Naive thymus-derived CD4-positive, alpha-beta T cell (primary cell): ENCODE results near the gene NLRP11. TPM values are rescaled to one million over a fixed set of nuclear protein-coding genes. Genes with fewer than 3 reads are reported as not detected.
A peak's percentile ranks its signal among the peaks of the same experiment; 100 is the strongest.

Source experiments
- ATAC-seq: fragments of 150-1000 bp; cut with Tn5 transposase; 2 replicates; pipeline ENCODE4 v1.10.0; 2021; ENCODE audit warnings: mild to moderate bottlenecking, moderate library complexity
- CTCF ChIA-PET: fragments of 350-600 bp; sonication (Branson Sonifier 250); formaldehyde crosslinking; loops from one replicate; lab custom pipeline; 2021; ENCODE audit warnings: antibody characterized with exemption; lab: Charles Lee
- POLR2A ChIA-PET: fragments of 350-600 bp; sonication (Branson Sonifier 250); formaldehyde crosslinking; loops from one replicate; lab custom pipeline; 2021; ENCODE audit warnings: antibody characterized with exemption, inconsistent platforms; lab: Charles Lee
- DNase-seq, 9 donors: peaks; one replicate each; pipeline versions ENCODE4 v3.0.0 to v3.0.0-alpha.2; 2020 to 2022; ENCODE audit warnings: mixed read lengths in 1 of 9
- H3K27ac ChIP-seq: one replicate; pipeline ENCODE4 v1.7.0; 2013; ENCODE audit warnings: mild to moderate bottlenecking, low read depth, low read length, moderate library complexity
- H3K27me3 ChIP-seq, 2 donors: one replicate each; pipeline ENCODE4 v1.7.0; 2013; ENCODE audit warnings: low read length in 2 of 2, mild to moderate bottlenecking in 2 of 2, moderate library complexity in 2 of 2; ENCODE audit not compliant: control insufficient read depth in 2 of 2, insufficient read depth in 2 of 2
- H3K36me3 ChIP-seq, 3 experiments: 1 replicate in 2 of 3; 2 replicates in 1 of 3; pipeline ENCODE4 v1.7.0; 2013; ENCODE audit warnings: low read length in 3 of 3, mild to moderate bottlenecking in 3 of 3, moderate library complexity in 1 of 3; ENCODE audit not compliant: insufficient read depth in 3 of 3, control insufficient read depth in 2 of 3
- H3K4me1 ChIP-seq, 2 donors: one replicate each; pipeline ENCODE4 v1.7.0; 2013; ENCODE audit warnings: low read length in 2 of 2, mild to moderate bottlenecking in 2 of 2, moderate library complexity in 1 of 2; ENCODE audit not compliant: control insufficient read depth in 2 of 2, insufficient read depth in 2 of 2
- H3K4me3 ChIP-seq: 2 replicates; pipeline ENCODE4 v1.7.0; 2013; ENCODE audit warnings: mild to moderate bottlenecking, low read length
- H3K9me3 ChIP-seq, 3 experiments: 1 replicate in 2 of 3; 2 replicates in 1 of 3; pipeline ENCODE4 v1.7.0; 2013; ENCODE audit warnings: low read length in 3 of 3; ENCODE audit not compliant: control insufficient read depth in 2 of 3
- H3K27ac Mint-ChIP-seq, 9 donors: one replicate each; pipeline ENCODE4 v1.8.0; 2020 to 2022; ENCODE audit warnings: mixed read lengths in 9 of 9, mild to moderate bottlenecking in 8 of 9, moderate library complexity in 5 of 9, inconsistent platforms in 2 of 9
- H3K27me3 Mint-ChIP-seq, 5 donors: one replicate each; pipeline ENCODE4 v1.8.0; 2021 to 2022; ENCODE audit warnings: mixed read lengths in 5 of 5, mild to moderate bottlenecking in 1 of 5
- H3K36me3 Mint-ChIP-seq, 5 donors: one replicate each; pipeline ENCODE4 v1.8.0; 2020 to 2022; ENCODE audit warnings: mixed read lengths in 5 of 5, mild to moderate bottlenecking in 3 of 5, inconsistent platforms in 1 of 5
- H3K4me1 Mint-ChIP-seq, 7 donors: one replicate each; pipeline ENCODE4 v1.8.0; 2020 to 2022; ENCODE audit warnings: mixed read lengths in 7 of 7, mild to moderate bottlenecking in 3 of 7, inconsistent platforms in 1 of 7
- H3K4me3 Mint-ChIP-seq, 10 donors: one replicate each; pipeline ENCODE4 v1.8.0; 2020 to 2022; ENCODE audit warnings: mild to moderate bottlenecking in 10 of 10, mixed read lengths in 10 of 10, moderate library complexity in 6 of 10, inconsistent platforms in 2 of 10
- H3K9me3 Mint-ChIP-seq, 11 donors: one replicate each; pipeline ENCODE4 v1.8.0; 2020 to 2022; ENCODE audit warnings: mixed read lengths in 11 of 11, mild to moderate bottlenecking in 4 of 11, inconsistent platforms in 1 of 11, moderate library complexity in 1 of 11
- intact Hi-C, 2 donors: fragments of 100-400 bp; cut with micrococcal nuclease; formaldehyde crosslinking; loops; one replicate each; pipeline ENCODE4 v1.15.1; 2023
- polyA plus RNA-seq, 2 donors: library from polyadenylated mRNA; unstranded; fragments of 300-500 nt; fragmentation: Illumina TruSeq; gene quantifications; one replicate each; pipeline ENCODE4 v1.2.3, GENCODE V29; 2021
- total RNA-seq, 6 experiments: library from RNA in 5 of 6; stranded (reverse) in 5 of 6; gene quantifications; 1 replicate in 5 of 6; 2 replicates in 1 of 6; pipeline ENCODE4 v1.2.3 and lab custom pipeline; 2021 to 2026

Gene NLRP11
- total RNA-seq (not detected), polyA plus RNA-seq (not detected), total RNA-seq (lab: John Stamatoyannopoulos, UW) (not detected)

GRCh38 chr19:55831846-55832245, at the start of gene NLRP11:
Gene NLRP11, minus strand, starts transcription at chr19:55831999. Its CDS starts 13,825 bp downstream, at chr19:55818174.
- no peaks in the 10 kb centered on the region for H3K36me3 ChIP-seq
- H3K4me3 ChIP-seq = no peak within 1 kb of the TSS
- no peak within 1 kb of the TSS for H3K27ac ChIP-seq
- Mint-ChIP-seq H3K9me3 (peaks cover 3 to 33% (median 14%) of the 10 kb centered on the region in 11 donors), H3K4me1 (no peaks in the 10 kb centered on the region), H3K4me3 (no peak within 1 kb of the TSS), H3K27me3 (peaks cover 0 to 19% (median 10%) of the 10 kb centered on the region in 5 donors), H3K36me3 (peaks cover 0 to 2% (median 0%) of the 10 kb centered on the region in 5 donors), H3K27ac (no peak within 1 kb of the TSS)
- DNase-seq = no peak
- intact Hi-C loops = no loop called here
- no peaks in the 10 kb centered on the region for H3K4me1 ChIP-seq
- no peaks in the 10 kb centered on the region for H3K27me3 ChIP-seq
- no peaks in the 10 kb centered on the region for H3K9me3 ChIP-seq
- ChIA-PET CTCF (no interaction called here), POLR2A (no interaction called here)
- no peak for ATAC-seq

DNA sequence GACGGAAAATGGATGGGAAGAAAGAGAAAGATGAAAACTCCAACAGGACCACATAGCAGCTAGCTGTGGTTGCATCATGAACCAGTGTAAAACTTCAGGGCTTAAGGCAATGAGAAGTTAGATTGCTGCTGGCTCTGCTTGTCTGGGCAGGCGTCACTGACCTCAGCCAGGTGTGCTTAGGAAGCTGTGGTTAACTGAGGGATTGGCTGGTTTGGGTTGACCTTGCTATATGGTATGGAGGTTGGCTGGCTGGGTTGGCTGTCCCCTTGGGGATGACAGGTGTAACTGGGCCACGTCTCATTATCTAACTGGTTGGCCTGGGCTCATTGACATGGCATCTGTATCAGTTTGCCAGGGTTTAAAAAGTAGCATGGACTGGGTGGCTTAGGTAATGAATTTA, 45.4 kb upstream of the NLRP11 start:
- no peaks in the 10 kb centered on the region for H3K27me3 ChIP-seq
- no peaks in the 10 kb centered on the region for H3K36me3 ChIP-seq
- no peak for DNase-seq
- ChIA-PET CTCF (no interaction called here), POLR2A (no interaction called here)
- no peak overlapping the region for H3K4me3 Mint-ChIP-seq
- H3K4me3 ChIP-seq = no peak overlapping the region
- no peaks in the 10 kb centered on the region for H3K4me1 Mint-ChIP-seq
- no peak overlapping the region for H3K27ac Mint-ChIP-seq
- H3K36me3 Mint-ChIP-seq = peaks cover 0 to 7% (median 0%) of the 10 kb centered on the region in 5 donors
- no peaks in the 10 kb centered on the region for H3K4me1 ChIP-seq
- peaks cover 0 to 11% (median 0%) of the 10 kb centered on the region in 3 experiments for H3K9me3 ChIP-seq
- no peak overlapping the region for H3K27ac ChIP-seq
- no peak for ATAC-seq
- H3K9me3 Mint-ChIP-seq = peaks cover 6 to 70% (median 38%) of the 10 kb centered on the region in 11 donors
- H3K27me3 Mint-ChIP-seq = peaks cover 0 to 8% (median 0%) of the 10 kb centered on the region in 5 donors
- intact Hi-C loops = no loop called here

GRCh38 chr19:55870736-55871135, 38.9 kb upstream of the NLRP11 start:
- Mint-ChIP-seq H3K9me3 (peaks cover 7 to 63% (median 28%) of the 10 kb centered on the region in 11 donors), H3K36me3 (peaks cover 0 to 7% (median 0%) of the 10 kb centered on the region in 5 donors)
- ATAC-seq = no peak

GRCh38 chr19:55867101-55867500, 35.3 kb upstream of the NLRP11 start:
- no peaks in the 10 kb centered on the region for H3K9me3 ChIP-seq
- intact Hi-C loops = no loop called here
- ChIA-PET POLR2A (no interaction called here), CTCF (no interaction called here)
- Mint-ChIP-seq H3K27ac (no peak overlapping the region), H3K4me3 (no peak overlapping the region), H3K27me3 (peaks cover 0 to 23% (median 12%) of the 10 kb centered on the region in 5 donors), H3K9me3 (peaks cover 5 to 60% (median 25%) of the 10 kb centered on the region in 11 donors), H3K36me3 (peaks cover 0 to 7% (median 0%) of the 10 kb centered on the region in 5 donors), H3K4me1 (no peaks in the 10 kb centered on the region)
- H3K4me1 ChIP-seq = no peaks in the 10 kb centered on the region
- ATAC-seq (no peak), DNase-seq (no peak)
- no peaks in the 10 kb centered on the region for H3K27me3 ChIP-seq
- no peak overlapping the region for H3K27ac ChIP-seq
- no peak overlapping the region for H3K4me3 ChIP-seq
- no peaks in the 10 kb centered on the region for H3K36me3 ChIP-seq

More at GRCh38 chr19:55870736-55871135, 38.9 kb upstream of the NLRP11 start:
- no peak overlapping the region for H3K27ac Mint-ChIP-seq
- Histone ChIP-seq H3K4me1 (no peaks in the 10 kb centered on the region), H3K36me3 (no peaks in the 10 kb centered on the region), H3K9me3 (no peaks in the 10 kb centered on the region), H3K27ac (no peak overlapping the region), H3K4me3 (no peak overlapping the region), H3K27me3 (no peaks in the 10 kb centered on the region)
- peaks cover 0 to 27% (median 12%) of the 10 kb centered on the region in 5 donors for H3K27me3 Mint-ChIP-seq
- no peak overlapping the region for H3K4me3 Mint-ChIP-seq
- POLR2A ChIA-PET = no interaction called here
- CTCF ChIA-PET = no interaction called here
- no peak for DNase-seq
- intact Hi-C loops = no loop called here
- H3K4me1 Mint-ChIP-seq = no peaks in the 10 kb centered on the region

- Histone ChIP-seq H3K27ac (no peak overlapping the region), H3K4me3 (no peak overlapping the region), H3K4me1 (no peaks in the 10 kb centered on the region), H3K27me3 (no peaks in the 10 kb centered on the region), H3K9me3 (no peaks in the 10 kb centered on the region), H3K36me3 (no peaks in the 10 kb centered on the region)
- no peak for ATAC-seq
- DNase-seq = no peak
- ChIA-PET POLR2A (no interaction called here), CTCF (no interaction called here)
- intact Hi-C loops = no loop called here
- H3K9me3 Mint-ChIP-seq = peaks cover 9 to 59% (median 24%) of the 10 kb centered on the region in 11 donors
- H3K36me3 Mint-ChIP-seq = peaks cover 0 to 7% (median 0%) of the 10 kb centered on the region in 5 donors
- H3K27ac Mint-ChIP-seq = no peak overlapping the region
- no peak overlapping the region for H3K4me3 Mint-ChIP-seq
- H3K27me3 Mint-ChIP-seq = peaks cover 0 to 23% (median 12%) of the 10 kb centered on the region in 5 donors
- H3K4me1 Mint-ChIP-seq = no peaks in the 10 kb centered on the region
Measured at GRCh38 chr19:55866521-55866920, 34.7 kb upstream of the NLRP11 start.

- Mint-ChIP-seq H3K36me3 (peaks cover 0 to 4% (median 0%) of the 10 kb centered on the region in 5 donors), H3K27ac (no peak overlapping the region), H3K27me3 (peaks cover 0 to 9% (median 0%) of the 10 kb centered on the region in 5 donors), H3K4me1 (no peaks in the 10 kb centered on the region), H3K4me3 (no peak overlapping the region), H3K9me3 (peaks cover 0 to 28% (median 10%) of the 10 kb centered on the region in 11 donors)
- no peak overlapping the region for H3K27ac ChIP-seq
- ChIA-PET POLR2A (no interaction called here), CTCF (no interaction called here)
- no peaks in the 10 kb centered on the region for H3K9me3 ChIP-seq
- intact Hi-C loops = no loop called here
- H3K4me1 ChIP-seq = no peaks in the 10 kb centered on the region
- no peak for ATAC-seq
- DNase-seq = no peak
- H3K27me3 ChIP-seq = no peaks in the 10 kb centered on the region
- no peak overlapping the region for H3K4me3 ChIP-seq
- no peaks in the 10 kb centered on the region for H3K36me3 ChIP-seq
Measured at GRCh38 chr19:55858969-55859368, 27.2 kb upstream of the NLRP11 start.

DNA sequence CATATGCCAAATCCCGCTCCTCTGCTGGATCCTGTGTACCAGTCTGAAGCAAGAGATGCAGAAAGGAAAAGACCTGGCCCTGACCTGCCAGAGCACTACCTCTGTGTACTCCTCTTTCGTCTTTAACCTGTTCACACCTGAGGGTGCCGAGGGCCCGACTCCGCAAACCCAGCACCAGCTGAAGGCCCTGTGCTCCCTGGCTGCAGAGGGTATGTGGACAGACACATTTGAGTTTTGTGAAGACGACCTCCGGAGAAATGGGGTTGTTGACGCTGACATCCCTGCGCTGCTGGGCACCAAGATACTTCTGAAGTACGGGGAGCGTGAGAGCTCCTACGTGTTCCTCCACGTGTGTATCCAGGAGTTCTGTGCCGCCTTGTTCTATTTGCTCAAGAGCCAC, 26.6 kb upstream of the NLRP11 start:
- no peaks in the 10 kb centered on the region for H3K36me3 ChIP-seq
- no peak for DNase-seq
- H3K4me1 ChIP-seq = no peaks in the 10 kb centered on the region
- Mint-ChIP-seq H3K4me3 (no peak overlapping the region), H3K27me3 (peaks cover 0 to 9% (median 0%) of the 10 kb centered on the region in 5 donors), H3K9me3 (peaks cover 0 to 34% (median 14%) of the 10 kb centered on the region in 11 donors), H3K27ac (peak overlapping the region in 1 of 9 donors; percentile 83), H3K36me3 (peaks cover 0 to 4% (median 0%) of the 10 kb centered on the region in 5 donors), H3K4me1 (no peaks in the 10 kb centered on the region)
- CTCF ChIA-PET = no interaction called here
- intact Hi-C loops = no loop called here
- H3K9me3 ChIP-seq = no peaks in the 10 kb centered on the region
- H3K27ac ChIP-seq = no peak overlapping the region
- H3K27me3 ChIP-seq = no peaks in the 10 kb centered on the region
- H3K4me3 ChIP-seq = no peak overlapping the region
- ATAC-seq = no peak
- POLR2A ChIA-PET = no interaction called here
